Stimulated activated CD8-positive, alpha-beta memory T cell treated with anti-CD3 and anti-CD28 coated beads, Interleukin-15, amount 100 ng/mL, for 1 hour (primary cell): ENCODE measurements around the gene PIP.
"Not testable (repeated sequence)": the region's sequence is repeated elsewhere in the genome, so short reads cannot be mapped to it uniquely, and the experiment has no call there.

ENCODE experiments used
- DNase-seq: peaks from one replicate; pipeline ENCODE4 v3.0.0-alpha.2; 2020; ENCODE audit warnings: low read depth

Gene PIP

GRCh38 chr7:143131781-143132180, at the start of gene PIP:
Gene PIP (plus strand): TSS chr7:143132077. CDS start chr7:143132117, 40 bp downstream.
- DNase-seq, result no peak

GRCh38 chr7:143085109-143085508, 46.8 kb upstream of the PIP start:
- DNase-seq, result no peak

- DNase-seq, result not testable (repeated sequence)
Observed at GRCh38 chr7:143085610-143086009, 46.3 kb upstream of the PIP start.

GRCh38 chr7:143088549-143089231, 43.2 kb upstream of the PIP start:
- not testable (repeated sequence) for DNase-seq

GRCh38 chr7:143096146-143096545, 35.7 kb upstream of the PIP start:
- no peak for DNase-seq

- not testable (repeated sequence) for DNase-seq
Observed at GRCh38 chr7:143099579-143099978, 32.3 kb upstream of the PIP start.

GRCh38 chr7:143104759-143105158, 27.1 kb upstream of the PIP start:
- DNase-seq, result no peak

- DNase-seq, result not testable (repeated sequence)
Observed at GRCh38 chr7:143108019-143108418, 23.9 kb upstream of the PIP start.

GRCh38 chr7:143117395-143117794, 14.5 kb upstream of the PIP start:
- no peak for DNase-seq

- DNase-seq, result no peak
Observed at GRCh38 chr7:143120691-143121405, 11.0 kb upstream of the PIP start.

GRCh38 chr7:143123326-143123725, 8.6 kb upstream of the PIP start:
- not testable (repeated sequence) for DNase-seq

- no peak for DNase-seq
Observed at GRCh38 chr7:143126146-143126545, 5.7 kb upstream of the PIP start.

- no peak for DNase-seq
Observed at GRCh38 chr7:143129051-143129450, 2.8 kb upstream of the PIP start.

GRCh38 chr7:143129477-143129876, 2.4 kb upstream of the PIP start:
- DNase-seq, result no peak

- no peak for DNase-seq
Observed at GRCh38 chr7:143130541-143130940, 1.3 kb upstream of the PIP start.

- DNase-seq, result no peak
Observed at GRCh38 chr7:143147070-143147469, 15.2 kb downstream of the PIP start.

- no peak for DNase-seq
Observed at GRCh38 chr7:143148050-143148449, 16.2 kb downstream of the PIP start.

- no peak for DNase-seq
Observed at GRCh38 chr7:143148651-143149050, 16.8 kb downstream of the PIP start.

- DNase-seq, result not testable (repeated sequence)
Observed at GRCh38 chr7:143150696-143151095, 18.8 kb downstream of the PIP start.

GRCh38 chr7:143158617-143159016, 26.7 kb downstream of the PIP start:
- not testable (repeated sequence) for DNase-seq

GRCh38 chr7:143171697-143172096, 39.8 kb downstream of the PIP start:
- DNase-seq, result no peak

GRCh38 chr7:143172354-143172753, 40.5 kb downstream of the PIP start:
- DNase-seq, result no peak

- DNase-seq, result no peak
Observed at GRCh38 chr7:143176128-143176527, 44.3 kb downstream of the PIP start.
